HepG2 (cell line): ENCODE results near the gene IQSEC1. TPM values are rescaled to one million over a fixed set of nuclear protein-coding genes. Genes with fewer than 3 reads are reported as not detected.

ENCODE experiments used
- ATF7-NPFF ChIP-seq: sonication (generic); formaldehyde crosslinking; IDR thresholded peaks from 2 replicates; pipeline ENCODE4 v1.8.1; 2023; ENCODE audit warnings: mild to moderate bottlenecking, low read depth, missing genetic modification reagents, moderate library complexity
- CEBPB ChIP-seq: IDR thresholded peaks from 2 replicates; pipeline ENCODE4 v1.6.1; 2011; ENCODE audit warnings: low read depth, low read length, improper control_type of control experiment, borderline replicate concordance
- GRHL1 ChIP-seq: sonication (generic); formaldehyde crosslinking; conservative IDR thresholded peaks from 2 replicates; pipeline ENCODE4 v1.8.0; 2022; ENCODE audit warnings: missing genetic modification reagents
- GZF1 ChIP-seq: sonication (generic); formaldehyde crosslinking; IDR thresholded peaks from 2 replicates; pipeline ENCODE4 v1.5.1; 2020; ENCODE audit warnings: mild to moderate bottlenecking, missing genetic modification reagents
- HMGXB4 ChIP-seq, 2 experiments: sonication (generic) in 1 of 2; formaldehyde crosslinking in 1 of 2; IDR thresholded peaks; 2 replicates each; pipeline versions ENCODE4 v1.4.0 to v1.6.1; 2018 to 2020; ENCODE audit warnings: missing genetic modification reagents in 2 of 2, borderline replicate concordance in 1 of 2, low read depth in 1 of 2, mild to moderate bottlenecking in 1 of 2, missing biosample characterization in 1 of 2
- ISL2 ChIP-seq: sonication (generic); formaldehyde crosslinking; IDR thresholded peaks from 2 replicates; pipeline ENCODE4 v1.5.0; 2020; ENCODE audit warnings: missing genetic modification reagents
- JARID2 ChIP-seq: sonication (generic); formaldehyde crosslinking; IDR thresholded peaks from 2 replicates; pipeline ENCODE4 v1.8.1; 2023; ENCODE audit warnings: missing genetic modification reagents, inconsistent platforms; ENCODE audit not compliant: insufficient replicate concordance
- NFE2L2 ChIP-seq: fragments of 150-350 bp; IDR thresholded peaks from 2 replicates; pipeline ENCODE4 v1.6.1; 2014; ENCODE audit warnings: low read length
- PHF20 ChIP-seq: sonication (generic); formaldehyde crosslinking; IDR thresholded peaks from 2 replicates; pipeline ENCODE4 v1.5.0; 2020; ENCODE audit warnings: mild to moderate bottlenecking, missing genetic modification reagents
- SAP130 ChIP-seq: IDR thresholded peaks from 2 replicates; pipeline ENCODE4 v1.6.1; 2016; ENCODE audit warnings: low read depth
- YEATS4 ChIP-seq: sonication (generic); formaldehyde crosslinking; IDR thresholded peaks from 2 replicates; pipeline ENCODE4 v1.4.0; 2020; ENCODE audit warnings: missing genetic modification reagents, borderline replicate concordance
- ZBTB43 ChIP-seq: sonication (generic); formaldehyde crosslinking; conservative IDR thresholded peaks from 2 replicates; pipeline ENCODE4 v1.4.0; 2020; ENCODE audit warnings: missing genetic modification reagents
- ZBTB49 ChIP-seq: sonication (generic); formaldehyde crosslinking; IDR thresholded peaks from 2 replicates; pipeline ENCODE4 v1.4.0; 2020; ENCODE audit warnings: missing genetic modification reagents, borderline replicate concordance
- ZNF101 ChIP-seq: sonication (generic); formaldehyde crosslinking; IDR thresholded peaks from 2 replicates; pipeline ENCODE4 v1.4.0; 2020; ENCODE audit warnings: mild to moderate bottlenecking, low read depth, missing genetic modification reagents, borderline replicate concordance
- ZNF281 ChIP-seq: sonication (generic); formaldehyde crosslinking; IDR thresholded peaks from 2 replicates; pipeline ENCODE4 v1.4.0; 2020; ENCODE audit warnings: missing genetic modification reagents, borderline replicate concordance
- ZNF737 ChIP-seq: sonication (generic); formaldehyde crosslinking; IDR thresholded peaks from 2 replicates; pipeline ENCODE4 v1.5.0; 2020; ENCODE audit warnings: missing genetic modification reagents, mild to moderate bottlenecking, borderline replicate concordance
- ZNF775 ChIP-seq: sonication (generic); formaldehyde crosslinking; IDR thresholded peaks from 2 replicates; pipeline ENCODE4 v1.4.0; 2020; ENCODE audit warnings: missing genetic modification reagents, mild to moderate bottlenecking, moderate library complexity, borderline replicate concordance
- polyA plus RNA-seq, 8 experiments: library from polyadenylated mRNA; depleted of rRNA in 3 of 8; stranded (reverse) in 7 of 8; unstranded in 1 of 8; fragments of >200 nt; fragmentation: Illumina TruSeq in 4 of 8; extraction: Trizol in 4 of 8; gene quantifications; 2 replicates each; pipeline versions ENCODE4 v1.2.1 to v1.2.3, GENCODE V29; 2011 to 2016; ENCODE audit warnings: low read depth in 4 of 8, missing spikeins in 1 of 8, mixed read lengths in 1 of 8; ENCODE audit not compliant: insufficient read depth in 1 of 8
- total RNA-seq, 5 experiments: library from RNA; depleted of rRNA; stranded (reverse); fragments of >200 nt; fragmentation: Illumina TruSeq; extraction: Trizol; gene quantifications; 2 replicates each; pipeline ENCODE4 v1.2.3, GENCODE V29; 2016; ENCODE audit warnings: low read depth in 1 of 5

IQSEC1 gene
- total and polyA plus RNA-seq, 2 of the 13 experiments (the other 11 are each of a cell fraction or from before 2014, with no cell fraction given), result 17.4 to 20.2 TPM

GRCh38 chr3:12994607-12995388 is 78.4 kb downstream of the IQSEC1 start (continued):
- TF ChIP-seq ZNF775 (CRISPR knock-in tag) (no peak), ZNF101 (CRISPR knock-in tag) (no peak), HMGXB4 (CRISPR knock-in tag; IDR thresholded peaks at IDR 0.05; ENCODE audit: borderline replicate concordance in 1 of 2, low read depth in 1 of 2) (peak; percentile 96 to 98), ZNF737 (CRISPR knock-in tag) (no peak), GZF1 (CRISPR knock-in tag) (no peak), ZNF281 (no peak; the same call in 1 of the 2 replicates), YEATS4 (CRISPR knock-in tag) (peak; percentile 44; the same call in 1 of the 2 replicates), NFE2L2 (no peak), JARID2 (CRISPR knock-in tag) (no peak), SAP130 (peak; percentile 81), CEBPB (no peak), ISL2 (CRISPR knock-in tag) (peak; percentile 26; the same call in 1 of the 2 replicates), ZBTB49 (CRISPR knock-in tag) (no peak), ZBTB43 (CRISPR knock-in tag) (no peak), PHF20 (CRISPR knock-in tag) (no peak; the same call in none of the 2 replicates), ATF7-NPFF (CRISPR knock-in tag) (peak; percentile 41; the same call in 1 of the 2 replicates), GRHL1 (no peak)
